Measurements from ENCODE around the gene LPCAT1. TPM values are rescaled to one million over a fixed set of nuclear protein-coding genes. Genes with fewer than 3 reads are reported as not detected.

Gene LPCAT1
- total and polyA plus RNA-seq, 2 of the 13 experiments (the other 11 are each of a cell fraction or from before 2014, with no cell fraction given): 29.8 to 90.6 TPM

- TF ChIP-seq ARID5B (CRISPR knock-in tag; IDR thresholded peaks at IDR 0.05) (peak; percentile 99), RBFOX2 (IDR thresholded peaks at IDR 0.05; ENCODE audit: low read depth, low read length) (peak; percentile 32; the same call in 1 of the 2 replicates), ZNF660 (CRISPR knock-in tag; IDR thresholded peaks at IDR 0.05; ENCODE audit: borderline replicate concordance, low read depth) (no peak), CC2D1A (CRISPR knock-in tag; IDR thresholded peaks at IDR 0.05) (no peak), ATF6 (CRISPR knock-in tag; conservative IDR thresholded peaks at IDR 0.05) (0 out of 2 replicates have a peak, but pooled peaks have one; percentile 26), CHCHD3 (CRISPR knock-in tag; IDR thresholded peaks at IDR 0.05) (no peak), ARNT (IDR thresholded peaks at IDR 0.05) (no peak), PTBP1 (IDR thresholded peaks at IDR 0.05; ENCODE audit: low read depth, low read length, poor library complexity, severe bottlenecking) (no peak), ZNF891 (CRISPR knock-in tag; IDR thresholded peaks at IDR 0.05) (no peak), RFX3 (CRISPR knock-in tag; IDR thresholded peaks at IDR 0.05) (no peak; the same call in 1 of the 2 replicates), HMG20B (CRISPR knock-in tag; conservative IDR thresholded peaks at IDR 0.05) (peak; percentile 93), ZNF33A (CRISPR knock-in tag; IDR thresholded peaks at IDR 0.05; ENCODE audit: borderline replicate concordance) (no peak), ZNF782 (CRISPR knock-in tag; IDR thresholded peaks at IDR 0.05; ENCODE audit: borderline replicate concordance) (no peak), ZNF607 (CRISPR knock-in tag; IDR thresholded peaks at IDR 0.05; ENCODE audit: borderline replicate concordance) (no peak; the same call in 1 of the 2 replicates)
- TF ChIP-seq, protein P1, sequence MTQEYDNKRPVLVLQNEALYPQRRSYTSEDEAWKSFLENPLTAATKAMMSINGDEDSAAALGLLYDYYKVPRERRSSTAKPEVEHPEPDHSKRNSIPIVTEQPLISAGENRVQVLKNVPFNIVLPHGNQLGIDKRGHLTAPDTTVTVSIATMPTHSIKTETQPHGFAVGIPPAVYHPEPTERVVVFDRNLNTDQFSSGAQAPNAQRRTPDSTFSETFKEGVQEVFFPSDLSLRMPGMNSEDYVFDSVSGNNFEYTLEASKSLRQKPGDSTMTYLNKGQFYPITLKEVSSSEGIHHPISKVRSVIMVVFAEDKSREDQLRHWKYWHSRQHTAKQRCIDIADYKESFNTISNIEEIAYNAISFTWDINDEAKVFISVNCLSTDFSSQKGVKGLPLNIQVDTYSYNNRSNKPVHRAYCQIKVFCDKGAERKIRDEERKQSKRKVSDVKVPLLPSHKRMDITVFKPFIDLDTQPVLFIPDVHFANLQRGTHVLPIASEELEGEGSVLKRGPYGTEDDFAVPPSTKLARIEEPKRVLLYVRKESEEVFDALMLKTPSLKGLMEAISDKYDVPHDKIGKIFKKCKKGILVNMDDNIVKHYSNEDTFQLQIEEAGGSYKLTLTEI (CRISPR knock-in tag; conservative IDR thresholded peaks at IDR 0.05): no peak
- TF ChIP-seq, protein P2, sequence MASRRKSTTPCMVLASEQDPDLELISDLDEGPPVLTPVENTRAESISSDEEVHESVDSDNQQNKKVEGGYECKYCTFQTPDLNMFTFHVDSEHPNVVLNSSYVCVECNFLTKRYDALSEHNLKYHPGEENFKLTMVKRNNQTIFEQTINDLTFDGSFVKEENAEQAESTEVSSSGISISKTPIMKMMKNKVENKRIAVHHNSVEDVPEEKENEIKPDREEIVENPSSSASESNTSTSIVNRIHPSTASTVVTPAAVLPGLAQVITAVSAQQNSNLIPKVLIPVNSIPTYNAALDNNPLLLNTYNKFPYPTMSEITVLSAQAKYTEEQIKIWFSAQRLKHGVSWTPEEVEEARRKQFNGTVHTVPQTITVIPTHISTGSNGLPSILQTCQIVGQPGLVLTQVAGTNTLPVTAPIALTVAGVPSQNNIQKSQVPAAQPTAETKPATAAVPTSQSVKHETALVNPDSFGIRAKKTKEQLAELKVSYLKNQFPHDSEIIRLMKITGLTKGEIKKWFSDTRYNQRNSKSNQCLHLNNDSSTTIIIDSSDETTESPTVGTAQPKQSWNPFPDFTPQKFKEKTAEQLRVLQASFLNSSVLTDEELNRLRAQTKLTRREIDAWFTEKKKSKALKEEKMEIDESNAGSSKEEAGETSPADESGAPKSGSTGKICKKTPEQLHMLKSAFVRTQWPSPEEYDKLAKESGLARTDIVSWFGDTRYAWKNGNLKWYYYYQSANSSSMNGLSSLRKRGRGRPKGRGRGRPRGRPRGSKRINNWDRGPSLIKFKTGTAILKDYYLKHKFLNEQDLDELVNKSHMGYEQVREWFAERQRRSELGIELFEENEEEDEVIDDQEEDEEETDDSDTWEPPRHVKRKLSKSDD (CRISPR knock-in tag; IDR thresholded peaks at IDR 0.05; ENCODE audit: low read depth): no peak; the same call in 1 of the 2 replicates
These were observed 31.4 kb upstream of the LPCAT1 start (continued) for GRCh38 chr5:1555011-1555807.

Measured in HepG2 (cell line).